ENCODE data around the gene ODC1. TPM values are rescaled to one million over a fixed set of nuclear protein-coding genes. Genes with fewer than 3 reads are reported as not detected.

ODC1 gene
- total and polyA plus RNA-seq, 12 donors: 6.4 to 204 (median 23.1) TPM

DNA sequence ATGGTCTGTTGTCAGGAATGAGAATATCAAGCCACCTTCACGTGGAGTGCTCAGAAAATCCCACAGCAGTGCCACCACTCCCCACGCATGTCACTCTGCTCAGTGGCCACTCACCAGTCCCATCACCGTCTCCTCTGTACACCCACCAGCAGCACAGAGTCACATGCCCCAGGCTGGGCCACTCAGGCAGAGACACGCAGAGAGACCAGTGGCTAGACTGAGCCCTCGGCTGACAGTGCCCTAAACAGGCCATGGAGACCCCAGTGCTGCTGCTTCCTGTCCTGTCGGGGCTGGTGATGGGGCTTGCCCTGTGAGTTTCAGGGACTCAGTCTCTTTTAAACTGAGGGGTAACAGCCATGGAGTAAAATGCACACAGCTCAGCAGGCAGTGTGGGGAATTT lies 25.9 kb downstream of the ODC1 start:
- intact Hi-C loops (cut with DNase I): no loop called here
- DNase-seq: no peak
- H3K4me1 ChIP-seq (replicated peaks in 1 of 2): no peaks in the 10 kb centered on the region
- peaks cover 0 to 13% of the 10 kb centered on the region in 2 donors for H3K36me3 ChIP-seq (replicated peaks in 1 of 2)
- TF ChIP-seq POLR2A (IDR thresholded peaks at IDR 0.05): no peak
- H3K9me3 ChIP-seq (replicated peaks in 1 of 3): no peaks in the 10 kb centered on the region
- no peaks in the 10 kb centered on the region for H3K27me3 ChIP-seq
- H3K4me3 ChIP-seq: no peak overlapping the region
- 87 to 97% (median 94%) methylated on average over 6 of the region's 6 CpGs for WGBS, 4 donors
- H3K27ac ChIP-seq: no peak overlapping the region

DNA sequence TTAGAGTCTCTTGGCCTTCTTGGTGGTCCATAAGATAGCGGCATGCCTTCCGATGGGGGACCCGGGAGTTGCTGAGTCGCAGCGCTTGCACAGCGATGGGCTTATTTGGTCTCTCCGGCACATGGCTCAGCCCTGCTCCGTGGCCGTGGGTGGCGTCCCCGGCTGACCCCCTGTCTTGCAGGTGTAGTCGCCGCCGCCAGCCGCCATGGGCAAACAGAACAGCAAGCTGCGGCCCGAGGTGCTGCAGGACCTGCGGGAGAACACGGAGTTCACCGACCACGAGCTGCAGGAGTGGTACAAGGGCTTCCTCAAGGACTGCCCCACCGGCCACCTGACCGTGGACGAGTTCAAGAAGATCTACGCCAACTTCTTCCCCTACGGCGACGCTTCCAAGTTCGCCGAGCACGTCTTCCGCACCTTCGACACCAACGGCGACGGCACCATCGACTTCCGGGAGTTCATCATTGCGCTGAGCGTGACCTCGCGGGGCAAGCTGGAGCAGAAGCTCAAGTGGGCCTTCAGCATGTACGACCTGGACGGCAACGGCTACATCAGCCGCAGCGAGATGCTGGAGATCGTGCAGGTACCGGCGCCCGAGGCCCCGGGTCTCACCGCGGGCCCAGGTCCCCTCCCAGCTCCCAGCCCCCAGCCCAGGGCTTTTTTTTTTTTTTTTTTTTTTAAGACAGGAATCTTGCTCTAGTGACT lies 28.4 kb downstream of the ODC1 start:
- H3K27ac ChIP-seq: no peak overlapping the region
- TF ChIP-seq, protein P1, sequence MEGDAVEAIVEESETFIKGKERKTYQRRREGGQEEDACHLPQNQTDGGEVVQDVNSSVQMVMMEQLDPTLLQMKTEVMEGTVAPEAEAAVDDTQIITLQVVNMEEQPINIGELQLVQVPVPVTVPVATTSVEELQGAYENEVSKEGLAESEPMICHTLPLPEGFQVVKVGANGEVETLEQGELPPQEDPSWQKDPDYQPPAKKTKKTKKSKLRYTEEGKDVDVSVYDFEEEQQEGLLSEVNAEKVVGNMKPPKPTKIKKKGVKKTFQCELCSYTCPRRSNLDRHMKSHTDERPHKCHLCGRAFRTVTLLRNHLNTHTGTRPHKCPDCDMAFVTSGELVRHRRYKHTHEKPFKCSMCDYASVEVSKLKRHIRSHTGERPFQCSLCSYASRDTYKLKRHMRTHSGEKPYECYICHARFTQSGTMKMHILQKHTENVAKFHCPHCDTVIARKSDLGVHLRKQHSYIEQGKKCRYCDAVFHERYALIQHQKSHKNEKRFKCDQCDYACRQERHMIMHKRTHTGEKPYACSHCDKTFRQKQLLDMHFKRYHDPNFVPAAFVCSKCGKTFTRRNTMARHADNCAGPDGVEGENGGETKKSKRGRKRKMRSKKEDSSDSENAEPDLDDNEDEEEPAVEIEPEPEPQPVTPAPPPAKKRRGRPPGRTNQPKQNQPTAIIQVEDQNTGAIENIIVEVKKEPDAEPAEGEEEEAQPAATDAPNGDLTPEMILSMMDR (IDR thresholded peaks at IDR 0.05): no peak
- no peak for TF ChIP-seq POLR2A (IDR thresholded peaks at IDR 0.05)
- H3K27me3 ChIP-seq: no peaks in the 10 kb centered on the region
- no peaks in the 10 kb centered on the region for H3K9me3 ChIP-seq (replicated peaks in 1 of 3)
- no peak for DNase-seq
- intact Hi-C loops (cut with DNase I): no loop called here
- 96 to 98% (median 97%) methylated on average over 42 to 54 of the region's 54 CpGs for WGBS, 4 donors
- no peak overlapping the region for H3K4me3 ChIP-seq
- H3K36me3 ChIP-seq (replicated peaks in 1 of 2): no peaks in the 10 kb centered on the region
- no peaks in the 10 kb centered on the region for H3K4me1 ChIP-seq (replicated peaks in 1 of 2)

DNA sequence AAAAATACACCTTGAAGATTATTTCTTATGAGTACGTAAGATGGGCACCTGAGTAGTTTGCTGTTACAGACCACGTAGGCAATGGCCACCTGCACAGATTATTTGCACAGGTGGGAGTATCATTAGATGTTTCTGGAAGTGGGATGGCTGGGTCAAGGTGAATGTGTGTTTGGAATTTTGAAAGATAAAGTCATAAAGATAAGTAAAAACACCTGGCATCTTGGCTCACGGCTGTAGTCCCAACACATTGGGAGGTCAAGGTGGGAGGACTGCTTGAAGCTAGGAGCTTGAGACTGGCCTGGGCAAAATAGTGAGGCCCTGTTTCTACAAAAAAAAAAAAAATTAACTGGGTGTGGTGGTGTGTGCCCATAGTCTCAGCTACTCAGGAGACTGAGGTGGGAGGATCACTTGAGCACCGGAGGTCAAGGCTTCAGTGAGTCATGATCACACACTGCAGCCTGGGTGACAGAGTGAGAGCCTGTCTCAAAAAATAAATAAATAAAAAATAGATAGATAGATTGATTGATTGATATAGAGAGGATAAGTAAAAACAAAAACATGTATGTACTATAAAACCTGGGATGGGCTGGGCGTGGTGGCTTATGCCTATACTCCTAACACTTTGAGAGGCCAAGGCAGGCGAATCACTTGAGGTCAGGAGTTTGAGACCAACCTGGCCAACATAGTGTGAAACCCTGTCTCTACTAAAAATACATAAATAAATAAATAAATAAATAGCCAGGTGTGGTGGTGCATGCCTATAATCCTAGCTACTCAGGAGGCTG lies 30.4 kb downstream of the ODC1 start:
- intact Hi-C loops (cut with DNase I): no loop called here
- DNase-seq: no peak
- no peaks in the 10 kb centered on the region for H3K4me1 ChIP-seq (replicated peaks in 1 of 2)
- H3K36me3 ChIP-seq (replicated peaks in 1 of 2): no peaks in the 10 kb centered on the region
- H3K27ac ChIP-seq: no peak overlapping the region
- 86 to 95% (median 88%) methylated on average over 6 of the region's 6 CpGs for whole genome bisulfite sequencing, 4 donors
- no peaks in the 10 kb centered on the region for H3K9me3 ChIP-seq (replicated peaks in 1 of 3)
- H3K27me3 ChIP-seq: no peaks in the 10 kb centered on the region
- no peak for TF ChIP-seq POLR2A (IDR thresholded peaks at IDR 0.05)
- TF ChIP-seq, protein P1 (IDR thresholded peaks at IDR 0.05): no peak
- no peak overlapping the region for H3K4me3 ChIP-seq

DNA sequence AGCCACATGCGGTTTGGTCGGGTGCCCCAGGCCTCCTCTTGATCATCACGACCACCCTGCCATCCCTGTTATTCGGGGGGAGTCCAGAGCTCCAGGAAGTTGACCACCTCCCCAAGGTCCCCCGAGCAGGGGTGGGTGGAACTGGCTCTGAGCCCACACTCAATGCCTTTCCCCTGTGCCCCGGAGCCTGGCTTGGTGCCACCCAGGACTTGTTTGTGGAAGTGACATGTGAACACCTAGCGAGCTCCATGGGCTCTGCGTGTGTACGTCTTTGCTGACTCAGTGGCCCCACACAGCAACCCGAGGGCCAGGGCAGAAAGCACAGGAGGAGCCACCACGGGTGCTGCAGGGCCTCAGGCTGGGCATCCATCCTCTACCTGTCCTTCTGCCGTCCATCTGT lies 32.5 kb downstream of the ODC1 start:
- Histone ChIP-seq H3K4me1 (replicated peaks in 1 of 2) (no peaks in the 10 kb centered on the region), H3K36me3 (replicated peaks in 1 of 2) (no peaks in the 10 kb centered on the region), H3K4me3 (no peak overlapping the region), H3K27me3 (no peaks in the 10 kb centered on the region), H3K9me3 (replicated peaks in 1 of 3) (no peaks in the 10 kb centered on the region), H3K27ac (no peak overlapping the region)
- WGBS, 4 donors: 83 to 92% (median 90%) methylated on average over 9 to 12 of the region's 12 CpGs
- DNase-seq: no peak
- no peak for TF ChIP-seq POLR2A (IDR thresholded peaks at IDR 0.05)
- TF ChIP-seq, protein P1 (IDR thresholded peaks at IDR 0.05): no peak
- intact Hi-C loops (cut with DNase I): no loop called here
